ENCODE measurements around the gene CEP57L1.

The CEP57L1 gene

DNA sequence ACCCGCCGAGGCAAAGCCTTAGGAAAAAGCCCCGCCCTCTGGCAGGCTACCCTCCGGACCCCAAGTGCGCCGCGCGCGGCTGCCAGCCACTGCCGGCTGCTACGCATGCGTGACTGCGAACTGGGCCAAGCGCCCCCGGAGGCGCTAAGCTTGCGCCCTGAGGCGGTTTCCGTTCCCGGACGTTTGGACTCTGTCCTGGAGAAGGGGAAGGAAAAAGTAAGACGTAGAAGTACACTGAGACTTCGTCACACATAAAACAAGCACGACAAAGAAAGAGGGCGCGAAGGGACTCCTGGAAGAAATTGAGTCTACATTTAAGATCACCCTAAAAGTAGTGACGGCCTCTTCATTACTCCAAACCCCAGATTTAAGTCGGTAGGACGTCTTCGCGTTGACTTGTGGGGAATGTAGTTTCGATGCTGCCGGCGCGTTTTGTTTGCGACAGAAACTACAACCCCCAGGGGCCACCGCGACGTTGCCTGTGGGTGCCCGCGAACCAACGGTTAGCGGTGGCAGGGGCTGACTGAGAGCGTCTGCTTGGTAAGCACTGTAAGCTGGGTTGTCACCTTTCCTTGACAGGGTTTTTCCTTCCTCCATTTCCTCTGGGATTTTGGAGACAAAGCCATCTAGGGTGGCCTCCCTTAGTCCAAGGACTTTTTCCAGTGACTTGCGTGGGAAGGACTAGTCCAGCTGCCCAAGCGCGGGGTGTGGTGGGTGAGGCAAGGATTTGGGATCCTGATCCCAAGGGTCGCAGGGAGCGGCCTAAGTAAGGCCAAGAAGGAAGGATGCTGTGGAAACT, at the start of gene CEP57L1:
CEP57L1 (plus strand) TSS at position 472 of the 799 bp plus-strand sequence. CDS start 49,715 bp downstream, outside the sequence.
- DNase-seq (ENCODE audit: low read depth in 2 of 2) = peak; percentile 91 to 97

DNA sequence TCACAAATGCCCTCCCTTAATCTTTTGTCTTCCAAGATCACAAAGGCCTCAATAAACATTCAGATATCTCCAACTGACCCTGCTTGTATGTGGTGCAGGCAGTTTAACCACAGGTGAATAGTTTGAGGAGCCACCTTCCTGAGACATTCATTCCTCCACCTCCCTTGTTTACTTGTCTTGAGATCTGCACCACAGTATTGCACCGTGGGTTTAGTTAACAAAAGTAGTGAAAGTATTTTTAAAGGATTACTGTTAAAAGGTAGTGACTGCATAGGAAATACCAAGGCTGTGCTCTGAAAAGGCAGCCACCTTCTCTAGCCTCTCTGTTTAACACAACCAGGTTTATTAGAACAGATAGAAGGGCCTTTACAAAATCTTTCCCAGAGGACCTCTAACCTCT, 47.1 kb upstream of the CEP57L1 start:
- DNase-seq (ENCODE audit: low read depth in 2 of 2) = no peak

DNA sequence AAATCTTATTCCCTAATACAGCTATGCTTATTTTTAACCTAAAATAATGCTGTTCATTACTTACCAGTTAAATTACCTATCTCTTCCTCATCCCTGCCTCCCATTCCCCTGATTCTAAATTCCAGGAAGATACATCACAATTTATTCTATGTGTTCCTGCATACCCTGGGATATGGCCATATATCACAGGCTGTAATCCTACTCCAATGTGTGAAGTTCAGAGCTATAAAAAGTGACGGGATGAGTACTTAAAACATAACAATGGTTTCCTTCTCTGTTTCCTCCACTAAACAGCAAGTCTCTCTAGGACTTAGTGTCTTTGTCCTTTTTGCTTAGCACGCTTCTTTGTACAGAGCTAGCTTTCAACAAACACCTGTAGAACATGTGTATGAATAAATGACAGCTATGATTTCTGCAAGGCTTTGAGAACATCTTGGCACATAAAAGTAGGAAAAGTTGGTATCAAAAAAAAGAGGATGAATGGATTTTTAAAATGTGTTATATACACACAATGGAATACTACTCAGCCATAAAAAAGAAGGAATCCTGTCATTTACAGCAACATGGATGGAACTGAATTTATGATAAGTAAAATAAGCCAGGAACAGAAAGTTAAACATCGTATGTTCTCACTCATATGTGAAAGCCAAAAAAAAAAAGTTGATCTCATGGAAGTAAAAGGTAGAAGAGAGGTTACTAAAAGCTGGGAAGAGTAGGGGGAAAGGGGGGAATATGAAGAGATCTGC, 46.5 kb upstream of the CEP57L1 start:
- DNase-seq (ENCODE audit: low read depth in 2 of 2) = no peak

DNA sequence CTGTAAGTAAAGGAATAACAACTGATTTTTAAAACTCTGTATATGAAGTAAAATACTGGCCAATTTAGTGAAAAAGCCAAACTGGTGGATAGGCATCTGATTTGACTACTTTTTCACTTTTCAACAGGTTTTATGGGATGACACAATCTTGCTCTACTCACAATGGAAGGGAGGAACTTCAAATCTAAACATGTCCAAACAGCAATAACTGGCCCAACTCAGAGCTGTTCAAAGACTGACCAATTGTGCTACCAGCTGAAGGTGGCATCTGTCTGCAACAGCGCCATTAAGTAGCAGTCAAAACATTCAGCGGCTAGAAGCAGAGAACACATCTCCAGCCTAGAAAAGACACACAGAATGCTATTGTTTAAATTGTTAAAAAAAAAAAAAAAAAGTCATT, 45.3 kb upstream of the CEP57L1 start:
- no peak for DNase-seq (ENCODE audit: low read depth in 2 of 2)

DNA sequence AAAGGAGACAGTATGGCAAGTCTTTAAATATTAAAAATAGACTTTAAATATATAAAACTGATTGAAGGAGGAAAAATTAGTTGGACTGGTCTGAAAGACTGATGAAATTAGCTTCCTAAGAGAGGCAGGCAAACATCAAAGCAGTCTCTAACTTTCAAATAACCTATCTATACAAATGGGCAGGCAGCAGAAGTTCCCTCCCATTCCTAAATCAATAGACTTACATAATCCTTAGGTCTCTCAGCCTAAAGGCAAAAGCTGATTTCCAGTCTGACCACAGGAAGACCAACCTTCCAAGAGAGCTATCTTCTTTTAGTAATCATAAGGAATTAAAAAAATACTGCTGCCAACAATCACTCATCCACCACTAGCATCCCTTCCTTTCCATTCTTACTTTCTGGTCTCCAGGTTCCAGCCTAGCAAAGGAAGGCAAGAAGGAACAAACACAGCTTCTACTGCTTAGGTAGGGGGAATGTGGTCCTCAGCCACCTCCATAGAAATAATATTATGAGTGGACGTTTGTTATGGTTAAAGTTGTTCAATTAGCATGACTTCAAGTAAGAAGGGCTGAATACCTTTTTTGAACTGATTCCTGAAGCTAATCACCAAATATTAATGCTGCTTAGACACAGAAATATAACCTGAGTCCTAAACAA, 44.7 kb upstream of the CEP57L1 start:
- no peak for DNase-seq (ENCODE audit: low read depth in 2 of 2)

DNA sequence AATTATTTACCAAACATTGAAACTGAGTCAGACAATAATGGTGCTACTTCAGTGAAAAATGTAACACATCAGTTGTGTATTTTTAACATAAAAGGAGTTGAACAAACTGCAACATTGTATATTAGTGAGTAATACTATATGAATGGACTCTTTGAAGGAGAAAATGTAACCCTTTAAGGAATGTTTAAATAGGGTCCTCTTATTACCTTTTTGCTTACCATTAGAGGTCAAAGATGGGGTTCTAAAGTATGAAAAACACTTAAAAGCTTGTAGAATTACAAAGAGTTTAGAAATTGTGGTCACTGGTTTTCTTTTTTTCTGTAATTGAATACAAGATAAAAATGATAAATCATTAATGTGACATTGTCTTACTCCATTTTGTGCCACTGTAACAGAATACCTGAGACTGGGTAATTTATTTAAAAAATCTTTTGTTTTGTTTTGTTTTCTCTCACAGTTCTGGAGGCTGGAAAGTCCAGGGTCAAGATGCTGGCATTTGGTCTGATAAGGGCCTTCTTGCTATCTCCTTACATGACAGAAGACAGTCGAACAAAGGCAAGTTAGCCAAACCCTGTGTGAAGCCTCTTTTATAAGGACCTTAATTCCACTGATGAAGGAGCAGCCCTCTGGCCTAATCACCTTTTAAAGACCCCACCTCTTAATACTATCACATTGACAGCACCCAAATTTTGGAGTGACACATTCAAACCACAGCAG, 43.8 kb upstream of the CEP57L1 start:
- no peak for DNase-seq (ENCODE audit: low read depth in 2 of 2)

DNA sequence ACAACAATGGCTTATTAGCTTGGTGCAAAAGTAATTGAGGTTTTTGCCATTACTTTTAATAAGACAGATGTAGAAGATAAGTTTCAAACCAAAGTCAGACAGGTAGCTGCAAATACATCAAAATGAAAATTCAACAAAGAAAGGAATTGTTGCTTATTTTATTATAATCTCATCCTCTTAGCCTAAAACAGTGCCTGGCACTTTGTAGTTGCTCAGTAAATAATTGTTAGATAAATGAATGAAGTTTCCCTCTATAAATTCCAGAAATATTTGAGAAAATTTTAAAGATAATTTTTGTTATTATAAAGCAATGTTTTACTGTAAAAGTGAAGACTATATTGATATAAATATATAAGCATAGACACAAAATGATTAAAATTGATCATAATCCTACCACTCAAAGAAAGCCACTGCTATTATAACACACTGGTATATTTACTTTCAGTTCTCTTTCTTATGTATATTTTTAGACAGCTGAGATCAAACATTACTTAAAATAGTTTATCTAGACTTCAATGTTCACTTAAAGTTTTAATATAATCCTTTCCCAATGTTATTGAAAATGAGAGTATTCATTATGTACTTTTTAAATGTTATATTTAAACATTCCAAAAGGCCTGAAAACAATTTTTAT, 43.2 kb upstream of the CEP57L1 start:
- DNase-seq (ENCODE audit: low read depth in 2 of 2) = no peak

DNA sequence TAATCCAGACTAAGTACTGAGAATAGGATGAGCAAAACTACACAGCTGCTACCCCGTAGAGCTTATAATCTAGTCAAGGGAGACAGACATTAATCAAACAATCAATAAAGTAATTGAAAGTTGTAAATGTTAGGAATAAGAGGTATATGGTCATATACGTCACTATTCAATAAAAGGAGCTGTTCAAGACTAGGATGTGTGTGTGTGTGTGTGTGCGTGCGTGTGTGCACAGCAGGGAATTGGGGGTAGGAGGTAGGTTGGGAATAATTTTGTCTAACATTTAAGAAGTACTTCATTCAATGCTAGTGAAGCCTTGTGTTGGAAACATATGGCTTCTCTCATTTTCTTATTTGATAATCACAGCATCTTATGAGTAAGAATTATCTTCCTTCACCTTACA, 42.5 kb upstream of the CEP57L1 start:
- DNase-seq (ENCODE audit: low read depth in 2 of 2) = no peak

DNA sequence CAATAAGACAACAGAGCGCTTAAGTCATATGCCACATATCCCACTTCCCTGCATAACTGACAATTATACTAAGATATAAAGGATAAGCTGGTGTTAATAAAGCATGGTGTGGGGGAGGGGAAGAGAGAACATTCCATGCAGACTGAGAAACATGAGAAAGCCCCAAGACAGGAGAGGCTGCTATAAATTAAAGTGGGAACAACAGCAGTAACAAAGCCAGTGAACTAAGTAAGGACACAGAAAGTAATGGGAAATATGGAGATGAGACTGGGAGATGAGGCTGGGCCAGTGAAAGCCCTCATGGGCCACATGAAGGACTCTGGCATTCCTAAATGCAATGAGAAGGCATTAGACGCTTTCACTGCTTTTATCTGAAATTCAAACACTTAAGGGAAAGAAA, 42.0 kb upstream of the CEP57L1 start:
- peak in 1 of 2 experiments; percentile 42 for DNase-seq (ENCODE audit: low read depth in 2 of 2)

DNA sequence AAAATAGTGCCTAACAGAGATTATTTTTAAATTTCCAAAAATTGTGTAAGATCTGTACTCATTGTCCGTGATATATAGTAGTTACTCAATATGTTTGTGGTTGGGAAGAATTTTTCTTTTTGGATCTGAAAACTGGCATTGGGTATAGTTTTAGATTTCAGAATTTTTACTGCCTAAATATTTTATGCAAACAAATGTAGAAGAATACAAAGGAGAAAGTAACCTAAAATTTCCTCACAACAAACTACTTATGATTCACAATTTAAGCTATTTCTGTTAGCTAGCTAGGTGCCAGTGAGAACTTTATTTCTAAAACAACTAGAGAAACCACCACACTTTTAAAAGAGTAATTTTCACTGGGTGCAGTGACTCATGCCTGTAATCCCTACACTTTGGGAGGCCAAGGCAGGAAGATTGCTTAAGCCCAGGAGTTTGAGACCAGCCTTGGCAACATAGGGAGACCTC, 39.5 kb upstream of the CEP57L1 start:
- no peak for DNase-seq (ENCODE audit: low read depth in 2 of 2)

DNA sequence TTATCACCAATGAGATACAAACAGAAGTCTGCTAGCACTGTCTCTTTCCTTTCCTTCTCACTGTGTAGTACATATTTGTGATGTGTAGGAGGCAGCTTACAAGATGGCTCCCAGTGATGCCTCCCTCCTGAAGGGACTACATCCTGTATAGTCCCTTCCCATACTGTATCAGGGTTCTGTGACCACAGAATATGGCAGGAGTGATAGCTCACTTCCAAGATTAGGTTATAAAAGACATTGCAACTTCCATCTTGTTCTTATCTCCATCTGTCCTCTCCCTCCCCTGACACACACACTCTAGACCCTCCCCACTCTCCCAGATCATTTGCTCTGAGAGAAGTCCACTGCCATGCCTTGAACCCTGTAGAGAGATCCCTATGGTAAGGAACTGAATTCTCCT, 38.6 kb upstream of the CEP57L1 start:
- DNase-seq (ENCODE audit: low read depth in 2 of 2) = no peak

DNA sequence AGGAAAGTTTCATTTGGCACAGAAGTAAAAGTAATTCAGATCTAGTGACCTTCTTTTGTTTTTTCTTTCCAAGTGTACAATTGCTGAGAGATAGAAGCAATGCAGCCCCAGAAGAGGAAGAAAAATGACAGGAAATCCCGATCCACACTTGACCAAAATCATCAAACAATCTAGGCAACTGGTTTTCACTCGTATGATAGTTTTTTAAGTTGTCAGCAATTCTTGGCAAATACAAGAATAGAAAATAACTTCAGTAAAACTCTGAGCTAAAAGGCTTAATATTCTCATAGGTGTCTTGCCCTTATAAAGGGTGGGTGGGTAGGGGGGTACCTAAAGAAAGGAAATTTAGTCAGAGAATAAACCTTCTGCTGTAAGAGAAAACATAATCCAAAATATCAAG, 36.7 kb upstream of the CEP57L1 start:
- DNase-seq (ENCODE audit: low read depth in 2 of 2) = no peak

DNA sequence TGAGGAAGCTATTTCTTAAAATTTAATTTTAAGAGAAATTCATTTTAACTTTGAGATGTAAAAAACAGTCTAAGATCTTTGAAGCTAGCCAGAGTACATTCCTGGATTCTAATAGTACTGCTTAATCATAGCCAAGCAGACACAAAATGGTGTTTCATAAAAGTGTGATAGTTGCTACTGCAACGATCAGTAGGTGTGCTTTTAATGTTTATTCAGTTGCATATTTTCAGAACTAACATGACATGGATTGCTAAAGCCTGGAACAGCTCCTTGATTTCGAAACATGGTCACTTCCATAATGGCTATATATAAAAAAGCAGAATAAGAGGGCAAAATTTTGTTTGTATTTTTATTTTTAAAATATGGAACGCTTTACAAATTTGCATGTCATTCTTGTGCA, 36.2 kb upstream of the CEP57L1 start:
- no peak for DNase-seq (ENCODE audit: low read depth in 2 of 2)

DNA sequence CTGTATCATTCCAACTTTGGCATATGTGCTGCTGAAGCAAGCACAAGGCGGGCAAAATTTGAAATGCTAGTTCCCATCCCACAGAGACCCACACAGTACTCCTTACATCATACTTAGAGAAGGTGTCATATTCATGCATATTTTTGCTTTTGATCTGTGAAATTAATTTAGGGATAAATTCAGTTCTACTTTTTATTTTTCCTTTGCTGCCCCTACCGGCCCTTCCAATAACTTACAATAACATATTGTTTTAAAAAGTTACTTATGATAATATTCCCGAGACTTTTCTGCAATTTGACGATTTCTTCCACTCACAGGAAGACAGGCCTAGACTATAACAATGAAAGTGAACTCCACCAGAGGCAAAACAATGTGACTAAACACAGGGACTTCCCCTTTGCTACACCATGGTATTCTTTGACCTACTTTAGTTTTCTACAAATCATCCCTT, 35.7 kb upstream of the CEP57L1 start:
- DNase-seq (ENCODE audit: low read depth in 2 of 2) = no peak

DNA sequence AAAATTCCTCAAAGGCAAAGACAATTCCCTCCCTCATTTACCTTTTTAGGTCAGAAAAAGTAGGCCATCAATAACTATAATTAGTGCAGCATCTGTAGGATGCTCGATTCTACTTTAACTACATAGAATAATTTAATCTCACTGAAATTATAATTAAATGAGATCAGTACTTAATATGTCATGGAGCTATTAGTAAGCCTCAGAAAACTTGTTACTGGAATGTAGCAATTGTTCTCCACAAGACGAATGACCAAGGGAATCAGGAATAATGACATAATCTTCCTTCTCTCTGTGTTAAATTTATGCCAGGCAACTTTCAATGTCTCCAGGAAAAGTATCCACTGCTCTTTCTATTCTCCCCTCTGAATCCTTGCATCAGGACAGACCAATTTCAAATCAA, 34.7 kb upstream of the CEP57L1 start:
- no peak for DNase-seq (ENCODE audit: low read depth in 2 of 2)

DNA sequence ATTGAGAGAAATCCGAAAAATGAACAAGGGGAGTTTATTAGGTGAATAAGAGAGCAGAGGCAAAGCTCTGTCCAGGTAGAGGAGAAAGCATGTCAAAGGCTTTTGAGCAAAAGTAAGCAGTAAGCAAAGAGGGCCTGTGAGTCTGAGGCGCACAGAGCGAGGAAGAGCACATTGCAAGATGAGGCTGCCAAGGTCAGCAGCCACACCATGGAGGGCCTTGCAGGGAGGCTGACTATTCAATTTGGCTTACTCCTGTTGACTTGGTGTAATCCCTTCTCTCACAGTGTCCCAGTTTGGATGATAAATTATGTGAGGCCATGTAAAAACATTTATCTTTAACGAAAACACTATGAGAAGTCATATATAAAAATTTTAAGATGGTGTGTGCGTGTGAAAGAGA, 33.1 kb upstream of the CEP57L1 start:
- DNase-seq (ENCODE audit: low read depth in 2 of 2) = no peak

DNA sequence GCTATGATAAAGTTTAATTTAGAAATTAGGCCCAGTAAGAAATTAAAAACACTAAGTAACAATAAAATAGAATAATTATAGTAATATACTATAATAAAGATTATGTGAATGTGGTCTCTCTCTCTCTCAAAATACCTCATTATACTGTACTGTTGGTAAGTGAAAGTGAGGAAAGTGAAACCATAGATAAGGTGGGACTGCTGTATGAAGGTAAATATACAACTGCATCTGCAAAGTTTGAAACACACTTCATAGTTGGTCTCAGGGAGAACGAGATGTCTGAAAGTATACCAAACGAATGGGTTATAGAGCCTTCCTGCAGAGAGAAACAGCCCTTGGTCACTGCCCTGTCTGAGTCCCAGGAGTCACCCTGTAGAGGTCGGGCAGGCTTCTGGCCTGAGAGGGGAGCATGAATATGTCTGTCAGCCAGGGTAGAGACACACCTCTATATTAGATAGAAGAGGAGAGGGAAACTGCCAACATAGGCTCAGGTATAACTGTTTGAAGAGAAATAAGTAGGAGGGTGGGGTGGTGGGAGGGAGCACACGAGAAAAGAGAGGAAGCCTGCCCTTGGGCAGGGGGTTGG, 32.4 kb upstream of the CEP57L1 start:
- no peak for DNase-seq (ENCODE audit: low read depth in 2 of 2)

DNA sequence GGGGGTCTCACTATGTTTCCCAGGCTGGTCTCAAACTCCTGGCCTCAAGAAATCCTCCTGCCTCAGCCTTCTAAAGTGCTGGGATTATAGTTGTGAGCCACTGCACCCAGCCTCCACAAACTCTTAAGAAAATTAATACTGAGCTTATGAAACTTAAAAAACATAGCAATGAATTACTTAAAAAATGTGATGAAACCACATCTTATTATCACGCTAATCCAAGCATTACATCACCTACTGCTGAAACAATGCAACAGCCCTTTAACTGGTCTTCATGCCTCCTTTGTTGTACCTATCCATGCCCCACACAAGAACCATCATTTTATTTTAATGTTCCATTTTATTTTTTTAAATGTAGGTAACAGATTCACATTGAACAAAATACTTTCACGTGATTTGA, 25.6 kb upstream of the CEP57L1 start:
- DNase-seq (ENCODE audit: low read depth in 2 of 2) = no peak

DNA sequence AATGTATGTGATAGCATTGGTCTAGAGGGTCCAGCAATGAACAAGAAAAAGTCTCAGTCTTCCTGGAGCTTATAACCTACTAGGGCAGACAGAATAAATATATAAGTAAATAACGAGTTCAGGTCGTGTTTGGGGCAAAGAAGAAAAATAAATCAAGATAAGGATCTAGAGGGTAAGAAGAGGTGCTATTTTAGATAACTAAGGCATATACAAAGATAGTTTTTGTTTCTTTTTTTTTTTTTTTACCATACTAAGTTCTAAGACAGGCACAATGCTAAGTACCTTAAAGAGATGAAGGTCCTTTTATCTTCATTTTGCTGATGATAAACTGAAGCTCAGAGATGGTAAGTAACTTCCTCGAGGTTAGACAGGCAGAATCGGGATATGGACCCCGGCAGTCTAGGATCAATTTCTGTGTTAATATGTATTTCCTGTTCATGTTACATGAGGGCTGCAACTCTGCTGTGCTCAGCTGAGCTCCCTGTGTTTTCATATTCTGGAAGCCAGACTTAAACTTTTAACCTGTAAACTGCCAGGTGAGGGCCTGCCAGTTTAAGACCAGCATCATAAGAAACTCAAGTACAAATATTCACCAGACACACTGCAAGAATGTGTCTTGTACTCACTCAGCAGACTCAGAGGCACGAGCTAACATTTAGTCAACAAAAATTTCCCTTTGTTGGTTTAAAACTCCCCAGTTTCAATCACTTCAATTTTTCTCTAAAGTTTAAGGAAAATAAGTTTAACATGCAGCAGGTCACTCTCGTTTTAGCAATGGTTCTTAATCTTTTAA, 24.0 kb upstream of the CEP57L1 start:
- DNase-seq (ENCODE audit: low read depth in 2 of 2) = no peak

Measured in fibroblast of skin of left quadriceps (primary cell).